ENCODE data around the gene MED19.
"Not testable (repeated sequence)": the region's sequence is repeated elsewhere in the genome, so short reads cannot be mapped to it uniquely, and the experiment has no call there.

Gene MED19

DNA sequence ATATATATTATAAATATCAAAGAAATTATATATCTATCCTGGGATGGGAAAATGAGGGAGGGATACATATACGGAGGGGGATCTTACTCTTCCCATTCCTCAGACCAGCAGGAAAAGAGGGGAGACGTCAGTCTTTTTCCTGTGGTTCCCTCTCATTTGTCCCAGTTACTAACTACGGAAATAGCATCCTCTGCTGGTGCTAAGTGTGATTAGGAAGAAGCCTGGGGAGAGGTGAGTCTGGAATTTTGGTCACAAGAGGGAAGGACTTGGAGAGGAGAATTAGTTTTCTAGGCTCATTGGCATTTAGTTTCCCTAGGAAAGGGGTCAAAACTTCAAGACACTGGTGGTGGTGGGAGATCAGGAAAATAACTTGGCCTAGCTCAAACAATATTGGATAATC, 11.6 kb downstream of the MED19 start:
- TF ChIP-seq CTCF (IDR thresholded peaks at IDR 0.05): no peak
- Histone ChIP-seq H3K4me1 (ENCODE audit: control insufficient read depth in 1 of 2, insufficient read depth in 1 of 2, low read depth in 1 of 2, low read length in 1 of 2) (no peaks in the 10 kb centered on the region), H3K4me3 (ENCODE audit: low read depth in 1 of 2, low read length in 1 of 2) (no peak overlapping the region), H3K27me3 (no peaks in the 10 kb centered on the region), H3K9me3 (no peaks in the 10 kb centered on the region), H3K27ac (no peak overlapping the region), H3K36me3 (peaks cover 83% of the 10 kb centered on the region)

DNA sequence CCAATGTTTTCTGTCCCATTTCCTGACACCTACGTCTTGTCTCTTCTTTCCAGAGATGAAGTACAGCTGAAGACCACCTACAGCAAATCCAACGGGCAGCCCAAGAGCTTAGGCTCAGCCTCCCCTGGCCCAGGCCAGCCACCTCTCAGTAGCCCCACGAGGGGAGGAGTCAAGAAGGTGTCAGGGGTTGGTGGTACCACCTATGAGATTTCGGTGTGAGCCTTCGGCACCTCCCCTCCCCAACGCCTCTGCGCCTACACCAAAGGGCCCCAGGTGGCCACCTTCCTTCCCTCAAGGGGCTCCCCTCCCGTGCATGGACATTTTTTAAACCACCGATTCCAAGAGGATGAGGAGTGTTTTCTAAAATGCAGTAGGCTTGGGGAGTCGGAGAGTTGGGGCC, 12.2 kb downstream of the MED19 start:
- Histone ChIP-seq H3K27ac (no peak overlapping the region), H3K27me3 (no peaks in the 10 kb centered on the region), H3K4me1 (ENCODE audit: control insufficient read depth in 1 of 2, insufficient read depth in 1 of 2, low read depth in 1 of 2, low read length in 1 of 2) (no peaks in the 10 kb centered on the region), H3K9me3 (no peaks in the 10 kb centered on the region), H3K36me3 (peaks cover 86% of the 10 kb centered on the region), H3K4me3 (ENCODE audit: low read depth in 1 of 2, low read length in 1 of 2) (no peak overlapping the region)
- TF ChIP-seq CTCF (IDR thresholded peaks at IDR 0.05): no peak

- TF ChIP-seq CTCF (IDR thresholded peaks at IDR 0.05): no peak
- H3K4me1 ChIP-seq (ENCODE audit: control insufficient read depth in 1 of 2, insufficient read depth in 1 of 2, low read depth in 1 of 2, low read length in 1 of 2): no peaks in the 10 kb centered on the region
- peaks cover 88% of the 10 kb centered on the region for H3K36me3 ChIP-seq
- no peak overlapping the region for H3K4me3 ChIP-seq (ENCODE audit: low read depth in 1 of 2, low read length in 1 of 2)
- no peaks in the 10 kb centered on the region for H3K9me3 ChIP-seq
- H3K27ac ChIP-seq: no peak overlapping the region
- no peaks in the 10 kb centered on the region for H3K27me3 ChIP-seq
Measured at GRCh38 chr11:57698843-57699365, 13.1 kb downstream of the MED19 start.

- H3K36me3 ChIP-seq: peaks cover 98% of the 10 kb centered on the region
- H3K4me1 ChIP-seq (ENCODE audit: control insufficient read depth in 1 of 2, insufficient read depth in 1 of 2, low read depth in 1 of 2, low read length in 1 of 2); H3K4me3 ChIP-seq (ENCODE audit: low read depth in 1 of 2, low read length in 1 of 2); H3K27me3 ChIP-seq; H3K9me3 ChIP-seq; H3K27ac ChIP-seq: not testable (repeated sequence)
Measured at GRCh38 chr11:57690474-57690873, 21.5 kb downstream of the MED19 start.

DNA sequence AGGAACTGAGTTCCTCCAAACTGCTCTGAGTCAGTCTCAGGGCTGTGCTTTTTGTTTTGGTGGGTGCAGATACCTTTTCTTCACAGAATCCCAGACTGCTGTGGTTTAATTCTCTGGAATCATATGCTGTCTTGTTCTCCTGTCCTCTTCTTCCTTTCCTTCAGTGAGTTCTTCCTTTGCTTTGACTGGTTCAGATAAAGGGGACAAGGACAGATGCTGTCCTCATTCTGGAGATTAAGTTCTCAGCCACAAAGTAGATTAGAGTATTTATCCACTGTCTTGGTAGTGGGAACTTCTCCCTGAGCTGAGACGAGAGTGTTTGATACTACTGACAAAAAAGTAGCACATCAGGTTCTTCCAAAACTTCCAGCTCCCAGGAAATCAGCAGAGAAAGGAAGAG, 30.8 kb downstream of the MED19 start:
- Histone ChIP-seq H3K4me1 (ENCODE audit: control insufficient read depth in 1 of 2, insufficient read depth in 1 of 2, low read depth in 1 of 2, low read length in 1 of 2) (no peaks in the 10 kb centered on the region), H3K36me3 (peaks cover 86% of the 10 kb centered on the region), H3K9me3 (no peaks in the 10 kb centered on the region), H3K27ac (no peak overlapping the region), H3K27me3 (no peaks in the 10 kb centered on the region), H3K4me3 (ENCODE audit: low read depth in 1 of 2, low read length in 1 of 2) (no peak overlapping the region)
- TF ChIP-seq CTCF (IDR thresholded peaks at IDR 0.05): no peak

DNA sequence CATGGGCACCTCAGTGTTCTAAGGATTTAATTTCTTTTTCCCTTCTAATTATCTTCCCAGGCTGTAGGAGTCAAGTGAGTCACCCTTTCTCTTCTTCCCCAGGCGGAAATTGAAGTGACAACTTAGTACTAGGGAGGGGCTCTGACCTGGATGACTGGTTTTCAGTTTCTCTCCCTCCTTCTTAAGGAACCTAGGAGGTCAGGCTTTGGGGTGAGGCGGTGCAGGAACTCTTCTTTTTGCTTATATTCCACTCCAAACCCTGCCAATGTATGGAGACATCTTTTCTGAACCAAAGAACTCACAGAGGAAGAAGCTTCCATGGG, 31.5 kb downstream of the MED19 start:
- no peak for TF ChIP-seq CTCF (IDR thresholded peaks at IDR 0.05)
- peaks cover 86% of the 10 kb centered on the region for H3K36me3 ChIP-seq
- H3K27me3 ChIP-seq: no peaks in the 10 kb centered on the region
- no peaks in the 10 kb centered on the region for H3K9me3 ChIP-seq
- H3K27ac ChIP-seq: no peak overlapping the region
- H3K4me3 ChIP-seq (ENCODE audit: low read depth in 1 of 2, low read length in 1 of 2): no peak overlapping the region
- no peaks in the 10 kb centered on the region for H3K4me1 ChIP-seq (ENCODE audit: control insufficient read depth in 1 of 2, insufficient read depth in 1 of 2, low read depth in 1 of 2, low read length in 1 of 2)

Measured in neutrophil (primary cell).